Tibial nerve (tissue), 4 donors: Measurements from ENCODE around the gene KIAA1958. TPM values are rescaled to one million over a fixed set of nuclear protein-coding genes. Genes with fewer than 3 reads are reported as not detected.

ENCODE experiments used
- DNase-seq, 2 donors: peaks; one replicate each; pipeline ENCODE4 v3.0.0-alpha.2; 2019; ENCODE audit warnings: low spot score in 2 of 2
- H3K27ac ChIP-seq, 4 donors: fragments of 200-600 bp; sonication (generic) in 3 of 4; one replicate each; pipeline ENCODE4 v1.5.1; 2017 to 2019; ENCODE audit warnings: mild to moderate bottlenecking in 1 of 4
- H3K27me3 ChIP-seq, 2 donors: fragments of 200-600 bp; sonication (generic) in 1 of 2; one replicate each; pipeline versions ENCODE4 v1.5.1 to v1.6.0; 2017 to 2019
- H3K36me3 ChIP-seq, 3 donors: fragments of 200-600 bp; sonication (generic); one replicate each; pipeline ENCODE4 v1.5.1; 2018 to 2019
- H3K4me1 ChIP-seq, 4 donors: fragments of 200-600 bp; sonication (generic) in 3 of 4; one replicate each; pipeline ENCODE4 v1.5.1; 2017 to 2019
- H3K4me3 ChIP-seq, 4 donors: fragments of 200-600 bp; sonication (generic) in 3 of 4; one replicate each; pipeline ENCODE4 v1.5.1; 2017 to 2019; ENCODE audit warnings: mild to moderate bottlenecking in 1 of 4, moderate library complexity in 1 of 4
- H3K9me3 ChIP-seq, 4 donors: fragments of 200-600 bp; sonication (generic) in 3 of 4; one replicate each; pipeline ENCODE4 v1.5.1; 2017 to 2019
- CTCF ChIP-seq, 5 experiments: fragments of 200-600 bp in 3 of 5; fragments of 450-650 bp in 2 of 5; sonication (generic) in 3 of 5; IDR thresholded peaks; one replicate each; pipeline ENCODE4 v1.5.1; 2016 to 2019; ENCODE audit warnings: antibody characterized with exemption in 5 of 5, mild to moderate bottlenecking in 3 of 5, moderate library complexity in 2 of 5
- EP300 ChIP-seq, 2 donors: sonication (generic); formaldehyde crosslinking; IDR thresholded peaks; one replicate each; pipeline ENCODE4 v1.6.1; 2017; ENCODE audit warnings: antibody characterized with exemption in 2 of 2, mild to moderate bottlenecking in 1 of 2
- POLR2A ChIP-seq, 2 donors: fragments of 450-650 bp; IDR thresholded peaks; one replicate each; pipeline ENCODE4 v1.6.1; 2017; ENCODE audit warnings: antibody characterized with exemption in 2 of 2, mild to moderate bottlenecking in 2 of 2, moderate library complexity in 2 of 2
- WGBS, 2 donors: methylation state at CpG; one replicate each; pipeline ENCODE4 v1.1.5; 2018; 5-methylcytosine and 5-hydroxymethylcytosine counted together
- total RNA-seq, 4 donors: library from RNA; depleted of rRNA; stranded (reverse); fragments of >200 nt; gene quantifications; one replicate each; pipeline ENCODE4 v1.1.0, GENCODE V29; 2016

The KIAA1958 gene
- total RNA-seq, 4 donors from 2014 or later, result 3.7 to 5.2 (median 4.5) TPM

GRCh38 chr9:112489039-112489546 is 2.5 kb downstream of the KIAA1958 start:
- Histone ChIP-seq H3K4me3 (no peak overlapping the region), H3K27ac (no peak overlapping the region), H3K27me3 (no peaks in the 10 kb centered on the region), H3K36me3 (peaks cover 0 to 14% (median 0%) of the 10 kb centered on the region in 3 donors), H3K9me3 (peaks cover 0 to 11% (median 0%) of the 10 kb centered on the region in 4 donors), H3K4me1 (peaks cover 0 to 15% (median 2%) of the 10 kb centered on the region in 4 donors)
- no peak for DNase-seq
- no peak for TF ChIP-seq POLR2A (IDR thresholded peaks at IDR 0.05)
- no peak for TF ChIP-seq CTCF (IDR thresholded peaks at IDR 0.05)
- TF ChIP-seq EP300 (IDR thresholded peaks at IDR 0.05), result no peak
- 56 to 61% methylated on average over 5 of the region's 5 CpGs for WGBS, 2 donors

- no peaks in the 10 kb centered on the region for H3K27me3 ChIP-seq
- no peak overlapping the region for H3K4me3 ChIP-seq
- no peak for DNase-seq
- H3K27ac ChIP-seq, result no peak overlapping the region
- TF ChIP-seq CTCF (IDR thresholded peaks at IDR 0.05), result no peak
- peaks cover 0 to 15% (median 2%) of the 10 kb centered on the region in 4 donors for H3K4me1 ChIP-seq
- peaks cover 0 to 24% (median 0%) of the 10 kb centered on the region in 3 donors for H3K36me3 ChIP-seq
- H3K9me3 ChIP-seq, result peaks cover 0 to 20% (median 4%) of the 10 kb centered on the region in 4 donors
- WGBS, 2 donors, result 63 to 66% methylated on average over 4 of the region's 4 CpGs
Observed at GRCh38 chr9:112489876-112490666, 3.4 kb downstream of the KIAA1958 start.

DNA sequence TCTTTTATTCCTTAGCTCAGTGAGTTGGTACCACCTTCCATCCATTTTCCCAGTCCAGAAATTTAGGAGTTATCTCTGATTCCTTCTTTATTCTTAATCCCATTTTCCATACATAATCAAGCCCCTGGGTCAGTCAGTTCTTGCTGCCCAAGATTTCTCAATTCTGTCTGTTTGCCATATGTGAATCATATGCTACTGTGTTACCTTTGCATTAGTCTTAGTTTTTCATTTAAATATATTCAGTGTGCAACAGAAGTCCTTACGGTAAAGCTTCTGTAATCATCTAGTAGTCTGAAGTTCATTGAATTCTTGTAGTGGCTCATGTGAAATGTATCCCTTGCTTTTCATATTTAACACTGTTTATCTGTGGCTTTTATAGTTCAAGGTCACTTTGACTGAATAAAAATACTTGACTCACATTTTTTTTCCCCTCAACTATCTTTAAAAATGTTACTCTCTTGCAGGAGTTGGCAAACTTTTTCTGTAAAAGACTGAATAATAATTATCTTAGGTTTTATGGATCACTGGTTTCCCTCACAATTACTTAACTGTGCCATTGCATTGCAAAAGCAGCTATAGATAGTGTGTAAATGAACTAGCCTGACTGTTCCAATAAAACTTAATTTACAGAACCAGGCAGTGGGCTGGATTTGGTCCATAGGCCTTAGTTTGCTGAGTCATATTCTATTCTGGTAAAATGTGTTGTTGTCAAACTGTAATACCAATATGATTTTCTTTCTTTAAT is 6.9 kb downstream of the KIAA1958 start:
- no peak for DNase-seq
- no peak overlapping the region for H3K27ac ChIP-seq

GRCh38 chr9:112494153-112494552 is 7.5 kb downstream of the KIAA1958 start:
- no peak overlapping the region for H3K4me3 ChIP-seq
- WGBS, 2 donors, result 94 to 100% methylated on average over 1 of the region's 1 CpG
- no peaks in the 10 kb centered on the region for H3K27me3 ChIP-seq
- H3K9me3 ChIP-seq, result peaks cover 0 to 21% (median 4%) of the 10 kb centered on the region in 4 donors
- no peak for TF ChIP-seq CTCF (IDR thresholded peaks at IDR 0.05)
- no peak for TF ChIP-seq POLR2A (IDR thresholded peaks at IDR 0.05)
- TF ChIP-seq EP300 (IDR thresholded peaks at IDR 0.05), result no peak
- H3K36me3 ChIP-seq, result peaks cover 0 to 24% (median 0%) of the 10 kb centered on the region in 3 donors
- no peak overlapping the region for H3K27ac ChIP-seq
- DNase-seq, result no peak
- H3K4me1 ChIP-seq, result peaks cover 0 to 7% (median 0%) of the 10 kb centered on the region in 4 donors

More for the DNA sequence above, 6.9 kb downstream of the KIAA1958 start:
- no peak for TF ChIP-seq POLR2A (IDR thresholded peaks at IDR 0.05)
- no peak for TF ChIP-seq CTCF (IDR thresholded peaks at IDR 0.05)
- TF ChIP-seq EP300 (IDR thresholded peaks at IDR 0.05), result no peak
- no peak overlapping the region for H3K4me3 ChIP-seq
- WGBS, 2 donors, result 83 to 86% methylated on average over 1 of the region's 1 CpG
- peaks cover 0 to 24% (median 0%) of the 10 kb centered on the region in 3 donors for H3K36me3 ChIP-seq
- no peaks in the 10 kb centered on the region for H3K27me3 ChIP-seq
- H3K4me1 ChIP-seq, result peaks cover 0 to 7% (median 0%) of the 10 kb centered on the region in 4 donors
- H3K9me3 ChIP-seq, result peaks cover 0 to 21% (median 4%) of the 10 kb centered on the region in 4 donors
